ENCODE measurements around the gene NANOGP8.

NANOGP8 gene

DNA sequence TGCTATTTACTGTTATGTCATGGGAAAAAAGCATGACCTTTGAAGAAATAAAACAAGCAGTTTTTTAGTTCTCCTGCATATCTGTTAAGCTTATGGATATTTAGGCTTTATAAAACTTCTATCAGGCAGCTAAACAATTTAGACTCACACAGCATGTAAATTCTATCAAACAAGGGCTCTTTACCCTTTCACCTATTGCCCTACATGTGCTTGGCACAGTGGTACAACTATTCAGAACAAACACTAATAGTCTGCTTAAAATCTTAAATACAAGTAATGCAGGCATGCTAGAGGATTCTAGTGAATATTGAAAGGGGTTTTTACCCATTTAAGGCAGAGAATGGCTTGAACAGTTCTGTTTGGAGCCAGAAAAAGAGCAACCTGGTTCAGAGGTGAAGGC lies 23.4 kb upstream of the NANOGP8 start:
- H3K27ac ChIP-seq, result no peak overlapping the region
- no peak for TF ChIP-seq ZFX (IDR thresholded peaks at IDR 0.05)
- TF ChIP-seq, protein P1, sequence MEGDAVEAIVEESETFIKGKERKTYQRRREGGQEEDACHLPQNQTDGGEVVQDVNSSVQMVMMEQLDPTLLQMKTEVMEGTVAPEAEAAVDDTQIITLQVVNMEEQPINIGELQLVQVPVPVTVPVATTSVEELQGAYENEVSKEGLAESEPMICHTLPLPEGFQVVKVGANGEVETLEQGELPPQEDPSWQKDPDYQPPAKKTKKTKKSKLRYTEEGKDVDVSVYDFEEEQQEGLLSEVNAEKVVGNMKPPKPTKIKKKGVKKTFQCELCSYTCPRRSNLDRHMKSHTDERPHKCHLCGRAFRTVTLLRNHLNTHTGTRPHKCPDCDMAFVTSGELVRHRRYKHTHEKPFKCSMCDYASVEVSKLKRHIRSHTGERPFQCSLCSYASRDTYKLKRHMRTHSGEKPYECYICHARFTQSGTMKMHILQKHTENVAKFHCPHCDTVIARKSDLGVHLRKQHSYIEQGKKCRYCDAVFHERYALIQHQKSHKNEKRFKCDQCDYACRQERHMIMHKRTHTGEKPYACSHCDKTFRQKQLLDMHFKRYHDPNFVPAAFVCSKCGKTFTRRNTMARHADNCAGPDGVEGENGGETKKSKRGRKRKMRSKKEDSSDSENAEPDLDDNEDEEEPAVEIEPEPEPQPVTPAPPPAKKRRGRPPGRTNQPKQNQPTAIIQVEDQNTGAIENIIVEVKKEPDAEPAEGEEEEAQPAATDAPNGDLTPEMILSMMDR (conservative IDR thresholded peaks at IDR 0.05), result no peak

DNA sequence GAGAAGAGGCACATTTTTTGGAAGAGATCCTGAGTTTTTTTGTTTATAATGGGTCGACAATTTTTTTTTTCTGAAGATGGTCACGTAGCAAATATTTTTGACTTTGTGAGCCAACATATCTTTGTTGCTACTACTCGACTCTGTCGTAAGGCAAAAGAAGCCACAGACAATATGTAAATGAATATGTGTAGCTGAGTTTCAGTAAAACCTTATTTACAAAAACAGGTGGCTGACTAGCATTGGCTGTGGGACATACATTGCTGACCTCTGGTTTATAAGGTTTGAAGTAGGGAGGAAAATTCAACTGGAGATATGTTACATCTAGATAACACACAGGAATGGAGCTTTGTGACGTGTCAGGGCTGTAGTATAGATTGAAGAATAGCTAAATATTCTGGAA lies 22.5 kb upstream of the NANOGP8 start:
- no peak overlapping the region for H3K27ac ChIP-seq
- TF ChIP-seq, protein P1 (conservative IDR thresholded peaks at IDR 0.05), result no peak
- TF ChIP-seq ZFX (IDR thresholded peaks at IDR 0.05), result no peak

DNA sequence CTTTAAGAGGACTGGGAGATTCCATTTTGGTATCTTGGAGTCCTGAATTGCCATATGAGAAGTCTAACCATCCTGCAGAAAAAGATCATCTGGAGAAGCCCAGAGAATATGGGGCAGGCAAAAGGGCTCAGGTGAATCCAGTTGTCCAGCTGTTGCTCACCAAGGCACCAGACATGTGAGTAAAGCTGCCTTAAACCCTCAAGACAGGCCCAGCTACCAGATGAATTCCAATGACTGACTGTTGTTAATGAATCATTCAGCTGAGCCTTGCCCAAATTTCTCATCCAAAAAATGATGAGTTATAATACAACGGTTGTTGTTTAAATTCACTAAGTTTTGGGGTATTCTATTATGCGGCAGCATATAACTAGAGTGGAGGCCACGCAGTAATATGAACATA lies 22.0 kb upstream of the NANOGP8 start:
- no peak overlapping the region for H3K27ac ChIP-seq
- TF ChIP-seq, protein P1 (conservative IDR thresholded peaks at IDR 0.05), result no peak
- no peak for TF ChIP-seq ZFX (IDR thresholded peaks at IDR 0.05)

DNA sequence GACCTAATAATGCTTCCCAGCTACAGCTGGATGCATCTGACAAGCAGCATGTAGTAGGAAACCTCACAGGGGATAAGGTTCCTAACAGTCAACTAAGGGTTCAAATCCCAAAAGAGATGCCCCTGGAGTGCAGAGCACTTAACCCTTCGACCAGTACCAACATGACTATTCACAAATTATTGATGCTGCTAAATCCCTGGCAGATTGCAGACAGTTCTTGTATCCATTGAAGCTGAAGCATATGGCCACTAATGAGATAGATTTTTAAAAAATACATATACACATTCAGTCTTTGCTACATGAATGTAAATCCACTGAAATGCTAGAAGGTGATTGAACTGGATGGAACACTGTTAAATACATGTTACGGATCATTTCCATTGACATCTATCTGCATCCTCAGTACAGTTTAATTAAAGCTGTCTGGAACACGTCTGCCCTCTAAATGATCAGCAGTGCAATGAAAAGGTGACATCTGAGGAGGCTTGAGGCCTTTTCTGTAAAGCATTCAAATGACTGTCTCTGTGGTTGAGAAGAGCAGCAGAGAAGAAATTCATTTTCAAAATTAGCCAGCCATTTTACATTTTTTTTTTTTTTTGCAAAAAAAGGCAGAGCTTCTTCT lies 19.5 kb upstream of the NANOGP8 start:
- H3K27ac ChIP-seq, result no peak overlapping the region
- TF ChIP-seq, protein P1 (conservative IDR thresholded peaks at IDR 0.05), result no peak
- TF ChIP-seq ZFX (IDR thresholded peaks at IDR 0.05), result no peak

DNA sequence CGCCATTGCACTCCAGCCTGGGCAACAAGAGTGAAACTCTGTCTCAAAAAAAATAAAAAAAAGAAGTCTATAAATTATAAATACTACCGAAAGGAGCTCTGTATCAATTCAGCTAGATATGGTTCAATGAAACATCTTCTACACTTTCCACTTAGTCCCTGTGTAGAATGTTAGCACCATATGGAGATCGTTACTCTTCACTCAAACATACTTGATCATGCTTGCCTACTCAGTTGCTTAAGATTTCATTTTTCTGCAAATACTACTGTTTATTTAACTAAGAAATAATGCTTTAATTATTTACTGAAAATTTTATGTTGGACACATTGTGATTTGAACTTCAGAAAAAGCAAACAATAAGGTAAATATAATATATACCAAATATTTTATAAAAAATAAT lies 17.1 kb upstream of the NANOGP8 start:
- no peak for TF ChIP-seq ZFX (IDR thresholded peaks at IDR 0.05)
- TF ChIP-seq, protein P1 (conservative IDR thresholded peaks at IDR 0.05), result no peak
- H3K27ac ChIP-seq, result no peak overlapping the region

DNA sequence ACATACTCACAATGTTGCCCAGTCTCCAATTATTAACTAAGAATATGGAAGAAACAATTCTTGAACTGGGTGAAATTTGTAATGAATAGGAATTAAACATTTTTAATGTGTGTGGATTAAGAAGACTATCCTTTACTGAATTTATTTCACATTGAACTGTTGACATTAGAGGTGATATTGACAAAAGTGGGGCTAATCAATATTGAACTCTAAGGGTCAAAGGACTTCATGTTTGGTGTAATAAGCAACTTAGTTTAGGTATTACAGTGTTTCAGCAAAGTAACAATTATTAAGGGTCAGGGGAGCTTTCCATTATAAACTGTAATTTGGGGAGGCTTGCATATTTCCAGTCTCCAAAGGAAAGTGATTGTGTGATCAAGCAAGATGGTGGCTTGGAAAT lies 16.2 kb upstream of the NANOGP8 start:
- TF ChIP-seq, protein P1 (conservative IDR thresholded peaks at IDR 0.05), result no peak
- no peak overlapping the region for H3K27ac ChIP-seq

DNA sequence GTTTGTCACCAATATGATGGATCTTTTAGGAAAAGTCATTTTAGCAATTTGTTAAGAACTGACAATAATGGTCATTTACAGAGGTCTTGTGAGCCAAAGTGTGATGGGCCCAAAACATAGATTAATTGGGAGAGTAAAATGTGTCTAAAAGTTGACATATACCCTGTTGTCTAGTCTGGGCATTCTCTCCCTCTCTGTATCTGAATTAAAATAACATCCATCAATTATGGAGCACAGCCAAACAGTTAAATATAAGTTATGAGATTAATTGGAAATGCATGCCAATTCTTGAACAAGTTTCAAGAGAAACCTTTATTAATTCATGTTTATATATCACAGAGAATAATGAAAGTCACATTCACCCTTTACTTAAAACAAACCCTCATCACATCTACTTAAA lies 13.6 kb upstream of the NANOGP8 start:
- H3K27ac ChIP-seq, result no peak overlapping the region
- no peak for TF ChIP-seq ZFX (IDR thresholded peaks at IDR 0.05)
- TF ChIP-seq, protein P1 (conservative IDR thresholded peaks at IDR 0.05), result no peak
